Calu3 (cell line): Measurements from ENCODE around the gene ARHGAP15. TPM values are rescaled to one million over a fixed set of nuclear protein-coding genes. Genes with fewer than 3 reads are reported as not detected.
A peak's percentile ranks its signal among the peaks of the same experiment; 100 is the strongest.

ENCODE experiments used
- BruUV-seq: library from RNA; stranded (reverse); fragments of 400-500 nt; replicated peaks from 2 replicates; lab custom pipeline; 2021; lab: Mats Ljungman, UMichigan
- CTCF ChIA-PET: fragments of 300-600 bp; sonication (Branson Sonifier 250); formaldehyde crosslinking; loops from one replicate; lab custom pipeline; 2022; ENCODE audit warnings: antibody characterized with exemption; lab: Charles Lee
- DNase-seq: peaks from one replicate; pipeline ENCODE4 v3.0.0; 2022
- H3K27ac Mint-ChIP-seq: one replicate; pipeline ENCODE4 v1.8.0; 2022; ENCODE audit warnings: mixed read lengths; ENCODE audit not compliant: unreplicated experiment
- H3K27me3 Mint-ChIP-seq: one replicate; pipeline ENCODE4 v1.8.0; 2022; ENCODE audit warnings: mixed read lengths; ENCODE audit not compliant: unreplicated experiment
- H3K36me3 Mint-ChIP-seq: one replicate; pipeline ENCODE4 v1.8.0; 2022; ENCODE audit warnings: mild to moderate bottlenecking, moderate library complexity, mixed read lengths; ENCODE audit not compliant: insufficient read depth, unreplicated experiment
- H3K4me1 Mint-ChIP-seq: one replicate; pipeline ENCODE4 v1.8.0; 2022; ENCODE audit warnings: mild to moderate bottlenecking, low read depth, mixed read lengths; ENCODE audit not compliant: unreplicated experiment
- H3K4me3 Mint-ChIP-seq: one replicate; pipeline ENCODE4 v1.8.0; 2022; ENCODE audit warnings: mild to moderate bottlenecking, low read depth, moderate library complexity, mixed read lengths; ENCODE audit not compliant: unreplicated experiment
- H3K9me3 Mint-ChIP-seq: one replicate; pipeline ENCODE4 v1.8.0; 2022; ENCODE audit warnings: low read depth, mixed read lengths; ENCODE audit not compliant: unreplicated experiment
- CTCF ChIP-seq: fragments of 200-600 bp; IDR thresholded peaks from one replicate; pipeline ENCODE4 v1.8.0; 2022; ENCODE audit warnings: antibody characterized with exemption; ENCODE audit not compliant: unreplicated experiment
- intact Hi-C: fragments of 100-400 bp; cut with micrococcal nuclease; formaldehyde crosslinking; loops from one replicate; pipeline ENCODE4 v1.10.0; 2022; ENCODE audit not compliant: unreplicated experiment
- total RNA-seq: library from RNA; stranded (reverse); gene quantifications from 2 replicates; pipeline ENCODE4 v1.2.3, GENCODE V29; 2022

The ARHGAP15 gene
- total RNA-seq, 1 experiment from 2014 or later, result not detected

- Mint-ChIP-seq H3K36me3 (no peaks in the 10 kb centered on the region), H3K9me3 (no peaks in the 10 kb centered on the region), H3K4me1 (no peaks in the 10 kb centered on the region), H3K27me3 (no peaks in the 10 kb centered on the region), H3K4me3 (no peak overlapping the region), H3K27ac (no peak overlapping the region)
- CTCF ChIA-PET, result no interaction called here
- TF ChIP-seq CTCF, result no peak
- intact Hi-C loops, result loop anchor here (10.0 kb wide), 1 partner anchor 133 kb away; no protein-coding TSS in a partner anchor
- BruUV-seq, result no TSS peak
- DNase-seq, result peak; percentile 24
Observed at GRCh38 chr2:143802242-143802641, 673.0 kb downstream of the ARHGAP15 start.

- no peak for TF ChIP-seq CTCF
- Mint-ChIP-seq H3K27ac (no peak overlapping the region), H3K4me1 (no peaks in the 10 kb centered on the region), H3K9me3 (no peaks in the 10 kb centered on the region), H3K4me3 (no peak overlapping the region), H3K27me3 (no peaks in the 10 kb centered on the region), H3K36me3 (no peaks in the 10 kb centered on the region)
- intact Hi-C loops, result loop anchor here (10.0 kb wide), 1 partner anchor 132 kb away; no protein-coding TSS in a partner anchor
- CTCF ChIA-PET, result interaction anchor here (0.7 kb wide), 2 partner anchors 859 to 1152 kb away, joined by 3 to 4 read pairs; no protein-coding TSS in a partner anchor
- no peak for DNase-seq
- BruUV-seq, result no TSS peak
Observed at GRCh38 chr2:143802871-143803650, 673.8 kb downstream of the ARHGAP15 start.

- Mint-ChIP-seq H3K27me3 (no peaks in the 10 kb centered on the region), H3K9me3 (no peaks in the 10 kb centered on the region), H3K4me1 (no peaks in the 10 kb centered on the region), H3K27ac (no peak overlapping the region), H3K4me3 (no peak overlapping the region), H3K36me3 (no peaks in the 10 kb centered on the region)
- intact Hi-C loops, result loop anchor here (10.0 kb wide), 1 partner anchor 131 kb away; no protein-coding TSS in a partner anchor
- BruUV-seq, result no TSS peak
- TF ChIP-seq CTCF, result no peak
- CTCF ChIA-PET, result no interaction called here
- no peak for DNase-seq
Observed at GRCh38 chr2:143803936-143804335, 674.7 kb downstream of the ARHGAP15 start.

- Mint-ChIP-seq H3K4me3 (no peak overlapping the region), H3K27ac (no peak overlapping the region), H3K27me3 (no peaks in the 10 kb centered on the region), H3K36me3 (no peaks in the 10 kb centered on the region), H3K9me3 (no peaks in the 10 kb centered on the region), H3K4me1 (no peaks in the 10 kb centered on the region)
- no peak for TF ChIP-seq CTCF
- DNase-seq, result no peak
- CTCF ChIA-PET, result no interaction called here
- intact Hi-C loops, result loop anchor here (10.0 kb wide), 1 partner anchor 129 kb away; no protein-coding TSS in a partner anchor
- BruUV-seq, result no TSS peak
Observed at GRCh38 chr2:143805666-143806065, 676.4 kb downstream of the ARHGAP15 start.
